ENCODE measurements around the gene SELENOP.
"Not testable (repeated sequence)": the region's sequence is repeated elsewhere in the genome, so short reads cannot be mapped to it uniquely, and the experiment has no call there.

The SELENOP gene

GRCh38 chr5:42825422-42826148 lies 13.9 kb upstream of the SELENOP start:
- no peak for DNase-seq

DNA sequence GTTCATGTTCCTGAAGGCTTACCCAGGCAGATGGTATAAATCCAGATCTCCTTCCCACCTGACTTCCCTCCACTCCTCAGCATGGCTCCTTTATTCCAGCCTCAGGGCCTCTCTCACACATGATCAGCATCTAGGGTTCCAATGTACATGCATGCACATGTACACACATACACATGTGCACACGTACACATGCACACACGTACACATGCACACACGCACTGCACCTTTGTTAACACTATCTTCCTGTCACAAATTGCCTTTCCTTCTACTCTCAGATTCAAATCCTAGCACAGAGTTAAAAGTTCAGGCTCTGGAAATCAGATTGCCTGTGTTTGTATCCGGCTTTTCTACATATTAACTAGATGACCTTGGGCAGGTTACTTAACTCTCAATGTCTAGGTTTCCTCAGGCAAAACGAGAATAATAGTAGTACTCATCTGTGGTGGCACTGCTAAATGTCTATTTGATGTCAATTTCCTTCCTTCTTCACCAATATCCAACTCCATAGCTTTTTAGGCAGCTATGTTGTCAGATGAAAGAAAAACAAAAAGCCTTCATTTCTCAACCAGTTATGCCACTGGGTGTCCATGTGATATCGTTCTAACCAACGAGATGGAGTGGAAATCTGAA lies 12.8 kb upstream of the SELENOP start:
- no peak for DNase-seq

- DNase-seq, result no peak
Measured at GRCh38 chr5:42822548-42822947, 10.9 kb upstream of the SELENOP start.

GRCh38 chr5:42819745-42820144 lies 8.1 kb upstream of the SELENOP start:
- DNase-seq, result no peak

- not testable (repeated sequence) for DNase-seq
Measured at GRCh38 chr5:42816546-42816945, 4.9 kb upstream of the SELENOP start.

- no peak for DNase-seq
Measured at GRCh38 chr5:42813533-42813932, 1.8 kb upstream of the SELENOP start.

DNA sequence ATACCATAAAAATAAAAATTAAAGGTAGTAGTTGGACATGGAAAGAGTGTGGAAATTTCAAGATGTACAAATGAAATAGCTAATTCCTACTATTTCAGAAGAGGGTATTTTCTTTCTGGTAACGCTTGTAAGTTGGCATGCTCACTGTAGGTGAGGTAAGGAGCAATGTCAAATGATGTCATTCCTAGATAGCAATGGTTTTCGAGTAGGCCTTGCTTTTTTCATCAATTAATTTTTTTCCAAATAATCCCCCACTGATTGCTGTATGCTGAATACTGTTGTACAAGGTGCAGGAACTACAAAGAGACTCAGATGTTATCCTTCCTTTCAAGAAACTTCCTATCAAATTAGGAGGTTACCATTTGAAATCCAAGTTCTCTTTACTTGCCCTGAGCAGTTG lies 928 bp upstream of the SELENOP start:
- DNase-seq, result no peak

DNA sequence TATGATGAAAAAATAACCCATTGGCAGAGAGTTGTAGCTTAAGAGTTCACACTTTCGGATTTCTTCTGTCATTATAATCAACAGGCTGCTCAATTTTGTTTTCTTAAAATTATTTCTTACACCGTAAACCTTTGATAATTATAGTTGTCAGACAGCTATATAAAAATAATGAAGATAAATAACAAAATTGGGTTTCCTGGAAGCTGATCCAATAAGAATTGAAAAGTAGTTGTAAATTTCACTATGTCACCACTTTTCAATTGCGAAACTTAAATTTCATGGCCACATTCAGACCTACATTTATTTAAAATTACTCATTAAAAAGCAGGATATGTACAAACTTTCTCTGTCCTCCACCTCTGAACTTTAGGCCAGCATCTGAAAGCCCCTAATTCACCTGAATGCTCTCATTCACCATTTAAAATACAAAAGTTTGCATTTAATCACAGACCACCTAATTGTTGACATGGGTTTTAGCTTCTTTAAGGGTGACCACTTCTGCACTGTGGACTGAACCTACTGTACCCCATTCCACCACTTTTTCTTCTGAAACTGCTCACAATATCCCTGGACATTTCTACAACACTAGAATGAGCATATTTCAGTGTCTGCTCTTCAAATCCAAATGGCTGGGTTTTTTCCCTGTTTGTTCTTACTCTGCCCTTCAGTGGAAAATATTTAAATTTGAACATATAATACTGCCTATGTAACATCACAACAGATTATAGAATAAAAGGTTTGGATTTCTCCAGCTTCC lies 680 bp downstream of the SELENOP start:
- DNase-seq, result no peak

- no peak for DNase-seq
Measured at GRCh38 chr5:42808888-42809611, 2.6 kb downstream of the SELENOP start.

GRCh38 chr5:42807722-42808447 lies 3.8 kb downstream of the SELENOP start:
- no peak for DNase-seq

GRCh38 chr5:42806701-42807262 lies 4.9 kb downstream of the SELENOP start:
- DNase-seq, result no peak

- DNase-seq, result no peak
Measured at GRCh38 chr5:42806004-42806700, 5.5 kb downstream of the SELENOP start.

DNA sequence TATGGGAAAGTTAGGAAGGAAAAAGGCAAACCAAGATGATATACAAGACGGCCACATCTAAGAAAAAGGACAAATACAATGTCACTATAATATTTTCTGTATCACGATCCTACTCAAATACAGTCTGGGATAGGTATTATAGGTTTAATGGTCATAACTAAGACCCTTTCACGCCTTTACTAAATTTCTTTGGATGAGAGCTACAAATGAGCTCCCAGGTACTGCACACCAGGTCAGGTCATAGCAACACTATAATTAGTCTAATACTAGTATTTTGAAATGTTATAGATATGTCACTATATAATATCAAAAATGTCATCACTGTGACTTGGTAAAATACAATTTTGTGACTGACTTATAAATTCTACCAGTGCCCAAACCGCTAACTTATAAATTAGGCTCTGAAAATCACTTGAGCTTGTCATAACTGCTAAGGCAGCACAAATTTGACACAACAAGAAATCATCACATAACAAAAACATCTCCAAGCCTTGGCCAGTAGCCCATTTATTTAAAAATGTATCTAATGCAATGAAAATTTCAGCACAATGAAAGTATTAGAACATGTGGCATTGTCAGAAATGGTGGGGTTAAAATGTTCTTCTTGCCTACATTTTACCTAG lies 6.9 kb downstream of the SELENOP start:
- DNase-seq, result no peak

GRCh38 chr5:42801516-42802166 lies 10.1 kb downstream of the SELENOP start:
- DNase-seq, result no peak

- no peak for DNase-seq
Measured at GRCh38 chr5:42800748-42801330, 10.9 kb downstream of the SELENOP start.

- no peak for DNase-seq
Measured at GRCh38 chr5:42799668-42800114, 12.0 kb downstream of the SELENOP start.

- no peak for DNase-seq
Measured at GRCh38 chr5:42799241-42799608, 12.5 kb downstream of the SELENOP start.

- DNase-seq, result no peak
Measured at GRCh38 chr5:42798284-42799240, 13.1 kb downstream of the SELENOP start.

DNA sequence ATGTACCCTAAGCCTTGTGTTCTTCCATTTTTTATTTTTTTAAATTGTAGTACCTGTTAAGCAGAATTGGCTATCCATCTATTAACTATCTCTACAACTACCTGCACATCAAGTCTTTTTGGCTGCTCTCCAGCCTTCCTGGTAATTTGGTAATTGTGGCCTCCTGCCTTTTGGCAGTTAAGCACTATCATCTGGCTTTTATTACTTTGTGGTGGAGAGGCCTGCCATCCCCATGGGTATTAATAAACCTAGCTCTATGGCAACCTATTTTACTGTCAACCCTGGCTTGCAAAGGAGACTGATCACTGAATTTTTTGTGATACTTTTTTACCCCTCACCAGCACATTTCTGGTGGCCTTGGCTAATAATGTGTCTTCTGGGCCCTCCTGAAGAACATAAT lies 20.5 kb downstream of the SELENOP start:
- DNase-seq, result no peak

Data from activated CD8-positive, alpha-beta memory T cell treated with anti-CD3 and anti-CD28 coated beads for 24 hours (primary cell).